Muscle layer of duodenum (tissue), 2 donors: Measurements from ENCODE around the gene SVOPL.
"Not testable (repeated sequence)": the region's sequence is repeated elsewhere in the genome, so short reads cannot be mapped to it uniquely, and the experiment has no call there.

Source experiments
- H3K27ac ChIP-seq: one replicate; pipeline ENCODE4 v1.7.0; 2013; ENCODE audit warnings: mild to moderate bottlenecking, low read length
- H3K27me3 ChIP-seq: one replicate; pipeline ENCODE4 v1.7.0; 2013; ENCODE audit warnings: low read depth, mild to moderate bottlenecking, control low read depth, low read length
- H3K36me3 ChIP-seq, 2 donors: one replicate each; pipeline ENCODE4 v1.7.0; 2013; ENCODE audit warnings: low read length in 2 of 2, control low read depth in 1 of 2, mild to moderate bottlenecking in 1 of 2; ENCODE audit not compliant: insufficient read depth in 2 of 2, control insufficient read depth in 1 of 2
- H3K4me1 ChIP-seq, 2 donors: one replicate each; pipeline ENCODE4 v1.7.0; 2013; ENCODE audit warnings: low read length in 2 of 2, mild to moderate bottlenecking in 2 of 2, control low read depth in 1 of 2, moderate library complexity in 1 of 2; ENCODE audit not compliant: insufficient read depth in 2 of 2, control insufficient read depth in 1 of 2
- H3K4me3 ChIP-seq, 2 donors: one replicate each; pipeline ENCODE4 v1.7.0; 2013; ENCODE audit warnings: low read length in 2 of 2, low read depth in 1 of 2, mild to moderate bottlenecking in 1 of 2
- H3K9me3 ChIP-seq, 2 donors: one replicate each; pipeline ENCODE4 v1.7.0; 2013; ENCODE audit warnings: low read length in 2 of 2, control low read depth in 1 of 2, mild to moderate bottlenecking in 1 of 2; ENCODE audit not compliant: control insufficient read depth in 1 of 2
- donor health status: healthy.

The SVOPL gene

DNA sequence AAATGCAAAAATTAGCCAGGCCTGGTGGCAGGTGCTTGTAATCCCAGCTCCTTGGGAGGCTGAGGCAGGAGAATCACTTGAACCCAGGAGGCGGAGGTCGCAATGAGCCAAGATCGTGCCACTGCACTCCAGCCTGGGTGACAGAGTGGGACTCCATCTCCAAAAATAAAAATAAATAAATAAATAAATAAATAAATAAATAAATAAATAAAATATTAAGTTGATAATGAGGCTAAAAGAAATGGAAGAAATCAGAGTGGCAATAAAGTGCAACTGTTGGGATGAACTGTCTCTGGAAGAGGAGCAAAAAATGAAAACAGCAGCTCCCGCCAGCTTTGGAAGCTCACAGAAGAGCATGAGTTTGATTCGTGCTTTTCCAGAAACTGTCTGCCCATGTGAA, 30.6 kb upstream of the SVOPL start:
- H3K27me3 ChIP-seq, H3K4me1 ChIP-seq, H3K27ac ChIP-seq, H3K36me3 ChIP-seq, H3K9me3 ChIP-seq, H3K4me3 ChIP-seq: not testable (repeated sequence)

DNA sequence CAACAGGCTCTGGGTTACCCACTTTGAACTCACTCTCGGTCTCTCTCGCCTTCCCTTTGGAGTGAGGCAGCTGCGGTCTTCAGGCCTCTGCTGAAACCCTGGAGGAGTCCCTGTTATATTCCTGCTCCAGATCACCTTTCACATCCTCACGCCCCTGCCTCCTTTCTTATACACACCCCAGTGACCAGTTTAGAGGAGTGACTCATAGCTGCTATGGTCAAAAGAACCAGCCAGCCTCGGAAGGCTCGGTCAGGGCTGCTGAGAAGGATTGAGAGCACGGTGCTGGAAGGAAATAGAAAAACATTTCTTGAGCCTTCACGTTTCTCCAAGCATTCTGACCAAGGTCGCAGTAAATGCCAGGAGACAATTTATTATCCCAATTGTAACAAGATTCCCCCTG, 28.3 kb upstream of the SVOPL start:
- H3K9me3 ChIP-seq = no peaks in the 10 kb centered on the region

DNA sequence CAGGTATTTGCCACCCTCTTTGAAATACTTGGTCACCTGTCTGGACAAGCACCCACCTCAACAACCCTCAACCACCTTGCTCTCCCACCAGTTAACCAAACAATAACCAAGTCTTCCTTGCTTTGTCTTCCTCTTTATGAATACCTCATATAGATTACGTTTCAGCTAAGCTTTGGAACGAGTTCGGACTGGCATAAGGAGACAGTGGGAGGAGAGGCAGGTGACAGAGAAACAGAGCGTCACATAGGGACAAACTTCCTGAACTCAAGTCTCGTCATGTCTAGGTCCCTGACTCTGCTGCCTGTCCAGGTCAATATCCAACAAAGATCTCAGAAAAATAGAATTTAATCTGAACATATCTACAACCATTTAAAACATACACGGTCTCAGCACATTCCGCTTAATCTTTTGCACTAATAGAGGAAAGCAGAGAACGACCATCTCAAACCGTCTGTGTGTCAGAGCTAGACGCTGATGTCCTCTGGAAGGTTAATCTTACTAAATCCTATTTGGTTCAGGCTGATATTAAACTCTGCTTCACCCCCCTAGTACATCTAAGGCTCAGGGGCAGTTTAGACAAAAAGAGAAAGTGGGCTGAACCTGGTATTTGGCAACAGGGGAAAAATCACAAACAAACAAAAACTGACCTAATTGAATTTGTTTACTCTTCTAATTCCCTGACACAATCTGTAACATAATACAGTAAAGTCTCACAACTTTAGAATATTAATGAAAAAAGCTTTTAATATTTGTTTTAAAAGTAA, 26.4 kb upstream of the SVOPL start:
- Histone ChIP-seq H3K4me1 (no peaks in the 10 kb centered on the region), H3K36me3 (no peaks in the 10 kb centered on the region), H3K27me3 (no peaks in the 10 kb centered on the region), H3K27ac (no peak overlapping the region), H3K9me3 (no peaks in the 10 kb centered on the region), H3K4me3 (no peak overlapping the region)

More for the DNA sequence above, 28.3 kb upstream of the SVOPL start:
- Histone ChIP-seq H3K36me3 (no peaks in the 10 kb centered on the region), H3K4me1 (no peaks in the 10 kb centered on the region), H3K27me3 (no peaks in the 10 kb centered on the region), H3K27ac (no peak overlapping the region), H3K4me3 (no peak overlapping the region)

DNA sequence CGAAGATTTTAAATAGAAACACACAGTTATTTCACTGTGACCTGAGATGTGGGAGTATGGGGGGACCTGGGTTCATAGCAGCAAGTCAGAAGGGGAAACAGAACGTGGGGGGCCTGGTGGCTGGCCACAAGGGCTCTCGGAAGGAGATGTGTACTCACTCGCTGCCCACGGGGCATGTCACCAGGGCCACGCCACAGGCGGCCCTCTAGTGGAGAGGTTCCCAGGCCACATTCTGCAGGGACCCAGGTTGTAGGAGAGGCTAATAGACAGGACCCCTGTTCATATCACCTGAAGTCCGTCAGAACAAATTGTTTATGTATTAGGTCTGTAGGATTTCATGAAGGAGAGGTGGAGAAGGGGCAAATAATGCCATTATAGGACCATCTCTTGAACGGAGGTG, 25.1 kb upstream of the SVOPL start:
- no peak overlapping the region for H3K4me3 ChIP-seq
- H3K9me3 ChIP-seq = no peaks in the 10 kb centered on the region
- H3K27me3 ChIP-seq = no peaks in the 10 kb centered on the region
- H3K4me1 ChIP-seq = no peaks in the 10 kb centered on the region
- H3K27ac ChIP-seq = no peak overlapping the region
- H3K36me3 ChIP-seq = no peaks in the 10 kb centered on the region

DNA sequence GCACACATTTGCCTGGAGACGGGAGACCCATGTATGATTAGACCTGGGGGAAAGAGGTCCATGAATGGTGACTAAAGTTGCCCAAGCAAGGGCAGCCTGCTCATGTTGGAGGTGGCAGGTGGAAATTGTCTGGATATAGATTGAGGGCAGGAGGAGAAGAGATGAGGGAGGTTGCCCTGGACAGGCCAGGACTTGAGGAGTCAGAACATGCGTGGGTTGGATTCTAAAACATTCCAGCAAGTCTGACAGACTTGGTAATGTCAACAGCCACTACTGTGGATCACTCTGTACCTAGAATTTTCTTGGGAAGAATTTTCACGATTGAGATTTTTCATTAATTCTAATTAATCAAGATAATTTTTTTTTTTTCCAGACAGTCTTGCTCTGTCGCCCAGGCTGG, 19.1 kb upstream of the SVOPL start:
- no peak overlapping the region for H3K27ac ChIP-seq
- no peak overlapping the region for H3K4me3 ChIP-seq
- H3K27me3 ChIP-seq = no peaks in the 10 kb centered on the region
- H3K9me3 ChIP-seq = no peaks in the 10 kb centered on the region
- no peaks in the 10 kb centered on the region for H3K4me1 ChIP-seq
- H3K36me3 ChIP-seq = no peaks in the 10 kb centered on the region

DNA sequence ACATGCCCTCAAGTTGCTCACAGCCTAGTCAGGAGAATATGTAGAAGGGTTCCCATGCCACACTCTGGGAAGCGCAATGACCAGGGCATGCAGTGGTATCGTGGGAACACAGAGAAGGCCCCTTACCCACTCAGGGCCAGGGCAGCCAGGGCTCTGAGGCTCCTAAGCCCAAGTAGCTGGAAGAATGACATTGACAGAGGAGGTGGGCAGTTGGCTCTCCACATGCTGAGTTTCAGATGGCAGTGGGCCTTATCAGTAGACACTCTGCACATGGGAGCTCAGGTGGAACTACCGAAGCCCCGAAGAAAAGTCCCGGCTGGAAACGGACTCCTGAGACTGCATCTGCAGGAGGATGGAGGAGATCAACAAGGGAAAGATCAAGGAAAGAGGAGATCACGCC, 15.7 kb upstream of the SVOPL start:
- H3K27me3 ChIP-seq = no peaks in the 10 kb centered on the region
- H3K27ac ChIP-seq = no peak overlapping the region
- H3K36me3 ChIP-seq = no peaks in the 10 kb centered on the region
- H3K4me3 ChIP-seq = no peak overlapping the region
- H3K9me3 ChIP-seq = no peaks in the 10 kb centered on the region
- H3K4me1 ChIP-seq = no peaks in the 10 kb centered on the region

DNA sequence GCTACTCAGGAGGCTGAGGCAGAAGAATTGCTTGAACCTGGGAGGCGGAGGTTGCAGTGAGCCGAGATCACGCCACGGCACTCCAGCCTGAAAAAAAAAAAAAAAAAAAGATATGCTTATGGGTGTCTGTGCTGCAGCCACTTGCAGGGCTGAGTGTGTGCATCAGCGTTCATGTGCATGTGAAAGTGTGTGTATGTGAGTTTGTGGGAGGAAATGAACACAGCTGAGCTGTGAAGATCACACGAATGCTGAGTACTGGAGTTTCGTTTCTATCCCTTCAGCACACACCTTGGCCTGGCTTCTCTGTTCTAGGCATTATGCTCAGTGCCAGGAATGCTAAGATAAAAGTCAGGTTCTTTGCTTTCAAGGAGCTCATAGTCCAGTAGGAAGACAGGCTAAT, 12.0 kb upstream of the SVOPL start:
- Histone ChIP-seq H3K27me3 (no peaks in the 10 kb centered on the region), H3K4me1 (no peaks in the 10 kb centered on the region), H3K36me3 (no peaks in the 10 kb centered on the region), H3K27ac (no peak overlapping the region), H3K9me3 (no peaks in the 10 kb centered on the region), H3K4me3 (no peak overlapping the region)

DNA sequence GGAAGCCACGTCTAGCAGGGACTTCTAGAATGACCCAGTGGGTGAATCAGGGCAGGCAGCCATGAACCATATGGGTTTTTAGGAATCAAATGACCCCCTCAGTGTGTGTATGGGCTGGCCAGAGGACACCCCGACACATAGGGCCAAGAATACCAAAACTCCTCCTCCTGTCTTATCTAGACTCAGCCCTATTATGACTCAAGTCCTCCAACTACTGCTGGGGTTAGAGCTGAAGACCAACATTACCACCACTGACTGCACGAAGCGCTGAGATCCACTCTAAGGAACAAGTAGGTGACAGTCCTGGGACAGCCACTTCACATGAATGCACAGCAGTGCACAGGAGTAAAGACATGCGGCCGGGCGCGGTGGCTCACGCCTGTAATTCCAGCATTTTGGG, 11.5 kb upstream of the SVOPL start:
- Histone ChIP-seq H3K4me1 (no peaks in the 10 kb centered on the region), H3K36me3 (no peaks in the 10 kb centered on the region), H3K9me3 (no peaks in the 10 kb centered on the region), H3K4me3 (no peak overlapping the region), H3K27me3 (no peaks in the 10 kb centered on the region), H3K27ac (no peak overlapping the region)

DNA sequence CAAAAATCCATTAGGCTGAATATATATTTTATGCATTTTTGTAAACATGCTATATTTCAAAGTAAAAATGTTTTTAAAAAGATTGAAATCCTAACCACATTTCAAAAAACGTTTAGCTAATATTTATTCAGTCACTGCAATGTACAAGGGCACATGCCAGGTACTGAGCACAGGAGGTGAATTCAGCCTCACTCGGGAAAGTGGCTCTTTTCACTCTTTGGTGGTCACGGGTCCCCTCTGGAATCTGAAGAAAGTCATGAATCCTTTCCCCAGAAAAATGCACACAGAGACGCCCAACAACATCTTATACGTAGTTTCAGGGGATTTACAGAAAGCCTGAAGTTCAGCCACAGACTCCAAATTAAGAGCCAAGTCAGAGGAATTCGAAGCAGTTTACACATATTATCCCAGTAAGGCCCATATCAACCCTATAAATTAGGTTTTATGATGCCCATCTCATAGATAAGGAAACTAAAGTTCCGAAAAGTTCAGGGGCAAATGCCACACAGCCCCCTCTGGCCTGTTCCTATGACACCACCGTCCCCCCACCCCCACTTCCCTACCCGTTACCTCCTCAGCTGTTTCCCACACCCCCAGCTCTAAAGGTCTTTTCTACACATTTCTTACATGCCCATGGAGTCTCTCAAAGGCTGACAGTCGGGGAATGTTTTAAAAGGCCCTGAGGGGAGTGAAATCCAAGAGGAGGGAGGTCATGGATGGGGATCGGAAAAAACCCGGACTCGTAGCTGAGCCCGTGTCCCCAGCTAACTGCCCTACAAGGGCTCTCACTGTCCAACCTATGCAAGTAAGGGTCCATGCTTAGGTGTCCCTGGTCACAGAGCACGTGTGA, 9.6 kb upstream of the SVOPL start:
- H3K27me3 ChIP-seq = no peaks in the 10 kb centered on the region
- no peaks in the 10 kb centered on the region for H3K4me1 ChIP-seq
- H3K9me3 ChIP-seq = no peaks in the 10 kb centered on the region
- H3K27ac ChIP-seq = no peak overlapping the region
- no peak overlapping the region for H3K4me3 ChIP-seq
- H3K36me3 ChIP-seq = no peaks in the 10 kb centered on the region

DNA sequence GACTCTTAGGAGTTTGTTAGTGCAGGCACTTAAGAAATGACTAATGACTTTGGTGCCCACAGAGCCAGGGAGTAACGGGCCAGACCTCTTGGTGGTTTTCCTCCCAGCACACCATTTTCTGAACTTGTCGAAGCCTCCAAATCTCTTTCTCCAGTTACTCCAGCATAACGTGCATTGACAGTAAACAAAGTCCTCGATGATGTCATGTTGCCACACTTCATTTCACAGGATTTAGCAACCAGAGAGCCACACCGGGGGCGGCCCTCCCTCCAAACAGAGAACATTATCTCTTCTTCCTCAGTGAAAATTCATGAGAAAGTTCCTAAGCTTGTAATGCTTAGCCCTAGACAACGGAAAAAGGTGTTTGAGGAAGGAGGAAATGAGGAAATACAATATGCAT, 4.0 kb upstream of the SVOPL start:
- H3K27me3 ChIP-seq = no peaks in the 10 kb centered on the region
- no peaks in the 10 kb centered on the region for H3K4me1 ChIP-seq
- H3K36me3 ChIP-seq = no peaks in the 10 kb centered on the region
- no peaks in the 10 kb centered on the region for H3K9me3 ChIP-seq
- no peak overlapping the region for H3K4me3 ChIP-seq
- no peak overlapping the region for H3K27ac ChIP-seq

DNA sequence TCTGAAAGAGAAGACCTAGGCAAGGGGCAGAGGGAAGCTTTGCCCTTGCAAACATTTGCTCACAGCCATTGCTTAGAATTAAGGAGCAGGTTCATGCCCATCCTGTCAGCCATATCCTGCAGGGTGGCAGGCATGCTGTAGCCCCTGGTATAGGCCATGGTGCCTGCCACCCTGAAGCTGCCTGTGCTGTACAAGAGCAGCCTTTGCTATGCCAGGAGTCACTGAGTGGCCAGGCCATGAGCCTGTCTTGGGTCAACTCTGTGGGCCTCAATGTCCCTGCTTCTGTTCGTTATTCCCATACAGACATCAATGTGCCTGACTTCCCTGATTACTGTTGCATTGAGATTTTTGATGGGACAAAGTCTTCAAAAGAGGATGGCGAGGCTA, 368 bp upstream of the SVOPL start:
- Histone ChIP-seq H3K27me3 (no peaks in the 10 kb centered on the region), H3K9me3 (no peaks in the 10 kb centered on the region), H3K4me3 (no peak overlapping the region), H3K4me1 (no peaks in the 10 kb centered on the region), H3K36me3 (no peaks in the 10 kb centered on the region), H3K27ac (no peak overlapping the region)
